Measurements from ENCODE around the gene SPOCK1. TPM values are rescaled to one million over a fixed set of nuclear protein-coding genes. Genes with fewer than 3 reads are reported as not detected.

Gene SPOCK1
- total RNA-seq, 1 experiment from 2014 or later: 0.27 TPM

DNA sequence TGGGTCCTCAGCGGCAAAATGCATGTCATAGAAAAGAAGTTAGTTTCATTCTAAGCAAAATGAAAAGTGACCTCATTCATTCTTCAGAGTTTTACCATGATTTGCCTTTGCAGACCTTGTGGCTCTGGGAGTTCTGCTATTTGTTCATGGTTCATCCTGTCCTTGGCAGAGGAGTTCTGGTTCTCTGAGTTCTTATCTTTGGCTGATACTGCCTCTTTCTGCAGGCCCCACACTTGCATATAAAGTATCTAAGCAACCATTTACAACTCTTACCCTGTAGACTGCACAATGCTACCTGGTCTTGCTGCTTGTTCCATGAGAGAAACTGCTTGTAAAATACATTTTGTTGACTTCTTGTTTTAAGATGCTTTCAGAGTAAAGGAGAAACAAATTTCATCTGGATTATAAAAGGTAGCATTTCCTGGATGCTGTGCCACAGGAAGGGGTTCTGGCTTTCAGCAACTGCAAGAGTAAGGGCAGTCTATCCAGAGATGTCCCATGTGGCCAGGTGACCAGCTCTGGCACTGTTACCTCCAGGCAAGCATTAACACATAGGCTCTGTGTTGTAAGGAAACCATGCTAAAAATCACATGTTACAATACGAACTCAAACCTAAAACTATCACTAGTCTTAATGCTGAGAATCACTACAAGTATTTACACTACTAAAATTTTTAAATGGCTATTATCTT, 513.2 kb downstream of the SPOCK1 start:
- Histone ChIP-seq H3K4me3 (replicated peaks in 1 of 2; ENCODE audit: low read depth in 1 of 2, low read length in 2 of 2) (no peak overlapping the region), H3K27ac (ENCODE audit: low read depth, low read length) (no peak overlapping the region), H3K4me1 (ENCODE audit: control insufficient read depth in 1 of 2, insufficient read depth in 2 of 2, low read length in 2 of 2) (no peaks in the 10 kb centered on the region), H3K27me3 (ENCODE audit: insufficient read depth, low read length) (peaks cover 21% of the 10 kb centered on the region), H3K79me2 (ENCODE audit: insufficient read depth, low read length) (no peaks in the 10 kb centered on the region), H3K4me2 (ENCODE audit: low read length) (no peak overlapping the region), H3K9me3 (ENCODE audit: control insufficient read depth in 1 of 2, insufficient read depth in 1 of 2, low read depth in 1 of 2, low read length in 2 of 2) (no peaks in the 10 kb centered on the region), H3K9ac (ENCODE audit: low read length) (no peak overlapping the region), H3K9me2 (ENCODE audit: insufficient read depth) (no peaks in the 10 kb centered on the region), H2AFZ (ENCODE audit: low read depth, low read length, poor library complexity, severe bottlenecking) (no peak overlapping the region), H3K36me3 (ENCODE audit: control insufficient read depth in 1 of 2, insufficient read depth in 2 of 2, low read length in 2 of 2) (no peaks in the 10 kb centered on the region), H4K20me1 (ENCODE audit: insufficient read depth) (no peaks in the 10 kb centered on the region)
- ChIA-PET RAD21 (ENCODE audit: low non-redundant PET in 1 of 2, low total read pairs in 2 of 2, uncharacterized antibody in 2 of 2, unreplicated experiment in 2 of 2) (no interaction called here), CTCF (no interaction called here), POLR2A (no interaction called here)
- BruUV-seq (replicated peaks): no TSS peak
- intact Hi-C loops (cut with micrococcal nuclease): no loop called here
- ATAC-seq (no peak), DNase-seq (ENCODE audit: low read depth, low spot score) (no peak)
- TF ChIP-seq POLR2A (IDR thresholded peaks at IDR 0.05; ENCODE audit: borderline replicate concordance, extremely low read depth, insufficient read depth, insufficient read length) (no peak), SIN3A (IDR thresholded peaks at IDR 0.05; ENCODE audit: low read depth) (no peak), ZFX (IDR thresholded peaks at IDR 0.05) (no peak), SP1 (IDR thresholded peaks at IDR 0.05; ENCODE audit: low read depth) (no peak), EZH2 (IDR thresholded peaks at IDR 0.05) (no peak)
- TF ChIP-seq, protein P1, sequence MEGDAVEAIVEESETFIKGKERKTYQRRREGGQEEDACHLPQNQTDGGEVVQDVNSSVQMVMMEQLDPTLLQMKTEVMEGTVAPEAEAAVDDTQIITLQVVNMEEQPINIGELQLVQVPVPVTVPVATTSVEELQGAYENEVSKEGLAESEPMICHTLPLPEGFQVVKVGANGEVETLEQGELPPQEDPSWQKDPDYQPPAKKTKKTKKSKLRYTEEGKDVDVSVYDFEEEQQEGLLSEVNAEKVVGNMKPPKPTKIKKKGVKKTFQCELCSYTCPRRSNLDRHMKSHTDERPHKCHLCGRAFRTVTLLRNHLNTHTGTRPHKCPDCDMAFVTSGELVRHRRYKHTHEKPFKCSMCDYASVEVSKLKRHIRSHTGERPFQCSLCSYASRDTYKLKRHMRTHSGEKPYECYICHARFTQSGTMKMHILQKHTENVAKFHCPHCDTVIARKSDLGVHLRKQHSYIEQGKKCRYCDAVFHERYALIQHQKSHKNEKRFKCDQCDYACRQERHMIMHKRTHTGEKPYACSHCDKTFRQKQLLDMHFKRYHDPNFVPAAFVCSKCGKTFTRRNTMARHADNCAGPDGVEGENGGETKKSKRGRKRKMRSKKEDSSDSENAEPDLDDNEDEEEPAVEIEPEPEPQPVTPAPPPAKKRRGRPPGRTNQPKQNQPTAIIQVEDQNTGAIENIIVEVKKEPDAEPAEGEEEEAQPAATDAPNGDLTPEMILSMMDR (IDR thresholded peaks at IDR 0.05 in 2 of 3, conservative IDR thresholded peaks at IDR 0.05 in 1 of 3; ENCODE audit: borderline replicate concordance in 1 of 3, insufficient read depth in 1 of 3, low read depth in 2 of 3, low read length in 2 of 3): no peak

DNA sequence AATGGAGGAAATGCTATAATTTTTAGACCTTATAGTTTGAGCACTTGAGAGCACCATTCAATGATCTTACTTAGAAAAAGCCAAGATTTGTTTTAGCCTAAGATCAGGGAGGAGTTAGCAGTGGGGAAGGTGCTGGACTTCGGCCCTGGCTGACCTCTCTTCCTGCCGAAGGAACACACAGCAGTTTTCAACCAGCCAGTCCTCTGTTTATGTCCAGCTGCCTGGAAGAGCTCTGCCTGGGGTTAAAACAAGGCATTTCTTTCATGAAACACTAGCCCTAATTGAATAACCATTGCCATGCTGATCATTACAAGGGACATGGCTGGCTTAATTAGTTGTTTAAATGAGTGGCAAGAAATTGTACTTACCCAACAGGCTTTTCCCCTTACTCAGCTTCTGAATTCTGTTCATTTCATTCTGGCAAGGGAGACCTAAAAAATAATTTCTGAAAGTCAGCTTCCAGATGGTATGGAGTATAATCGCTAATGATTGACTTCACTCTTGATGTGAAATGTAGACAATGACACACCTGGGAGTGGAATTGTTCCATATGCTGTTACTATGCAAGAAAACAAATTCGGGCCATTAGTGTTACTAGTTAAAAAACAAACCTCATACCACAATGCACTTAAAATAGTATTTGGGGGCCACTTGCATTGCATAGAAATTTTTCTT, 514.2 kb downstream of the SPOCK1 start:
- H3K4me3 ChIP-seq (replicated peaks in 1 of 2; ENCODE audit: low read depth in 1 of 2, low read length in 2 of 2): no peak overlapping the region
- H3K27me3 ChIP-seq (ENCODE audit: insufficient read depth, low read length): peaks cover 11% of the 10 kb centered on the region
- no peak overlapping the region for H3K27ac ChIP-seq (ENCODE audit: low read depth, low read length)
- CTCF ChIA-PET: no interaction called here
- DNase-seq (ENCODE audit: low read depth, low spot score) (no peak), ATAC-seq (no peak)
- BruUV-seq (replicated peaks): no TSS peak
- TF ChIP-seq FOSL1 (IDR thresholded peaks at IDR 0.05; ENCODE audit: low read depth) (no peak), JUND (IDR thresholded peaks at IDR 0.05) (no peak)
- POLR2A ChIA-PET: no interaction called here
- no peak overlapping the region for H2AFZ ChIP-seq (ENCODE audit: low read depth, low read length, poor library complexity, severe bottlenecking)
- intact Hi-C loops (cut with micrococcal nuclease): no loop called here
- H3K9ac ChIP-seq (ENCODE audit: low read length): no peak overlapping the region
- H3K9me2 ChIP-seq (ENCODE audit: insufficient read depth): no peaks in the 10 kb centered on the region
- H3K36me3 ChIP-seq (ENCODE audit: control insufficient read depth in 1 of 2, insufficient read depth in 2 of 2, low read length in 2 of 2): no peaks in the 10 kb centered on the region
- no peaks in the 10 kb centered on the region for H3K79me2 ChIP-seq (ENCODE audit: insufficient read depth, low read length)
- no peaks in the 10 kb centered on the region for H4K20me1 ChIP-seq (ENCODE audit: insufficient read depth)
- RAD21 ChIA-PET (ENCODE audit: low non-redundant PET in 1 of 2, low total read pairs in 2 of 2, uncharacterized antibody in 2 of 2, unreplicated experiment in 2 of 2): no interaction called here
- H3K9me3 ChIP-seq (ENCODE audit: control insufficient read depth in 1 of 2, insufficient read depth in 1 of 2, low read depth in 1 of 2, low read length in 2 of 2): no peaks in the 10 kb centered on the region
- H3K4me1 ChIP-seq (ENCODE audit: control insufficient read depth in 1 of 2, insufficient read depth in 2 of 2, low read length in 2 of 2): no peaks in the 10 kb centered on the region
- no peak overlapping the region for H3K4me2 ChIP-seq (ENCODE audit: low read length)

All from HCT116 (cell line).